Right renal cortex interstitium (tissue), 3 donors: ENCODE data around the gene BAZ1B. TPM values are rescaled to one million over a fixed set of nuclear protein-coding genes. Genes with fewer than 3 reads are reported as not detected.

Experiments
- DNase-seq, 3 donors: peaks; one replicate each; pipeline ENCODE4 v3.0.0-alpha.2; 2013; ENCODE audit warnings: low read depth in 3 of 3, low spot score in 2 of 3
- polyA plus RNA-seq, 3 donors: library from polyadenylated mRNA; unstranded; fragments of 120-200 nt; gene quantifications; one replicate each; pipeline ENCODE4 v1.2.1, GENCODE V29; 2013; ENCODE audit not compliant: insufficient read length in 3 of 3

BAZ1B gene
- polyA plus RNA-seq, 3 donors = 76.6 to 86.0 (median 80.5) TPM

- no peak for DNase-seq
Observed at GRCh38 chr7:73395538-73396503, 126.3 kb downstream of the BAZ1B start.

- DNase-seq = no peak
Observed at GRCh38 chr7:73394422-73394821, 127.7 kb downstream of the BAZ1B start.

GRCh38 chr7:73391396-73391795 lies 130.7 kb downstream of the BAZ1B start:
- no peak for DNase-seq

Other genes with a start within 250 kb of the BAZ1B start
- 10 to 100 TPM; 12.0 to 12.8 (median 12.2) TPM for gene NSUN5, start 213.5 kb downstream of the BAZ1B start, polyA plus RNA-seq
- under 1 TPM; 0.15 to 0.21 (median 0.21) TPM for gene TRIM50, start 194.2 kb downstream of the BAZ1B start, polyA plus RNA-seq
- gene FKBP6, start 194.1 kb downstream of the BAZ1B start, polyA plus RNA-seq = under 1 TPM; 0.22 to 0.26 (median 0.25) TPM
- gene FZD9, start 88.5 kb downstream of the BAZ1B start, polyA plus RNA-seq = under 1 TPM; 0.22 to 0.38 (median 0.37) TPM
- 10 to 100 TPM; 34.6 to 35.5 (median 34.6) TPM for gene BCL7B, start 35.4 kb upstream of the BAZ1B start, polyA plus RNA-seq
- 10 to 100 TPM; 37.9 to 40.8 (median 40.2) TPM for gene TBL2, start 56.3 kb upstream of the BAZ1B start, polyA plus RNA-seq
- 1 to 10 TPM; 1.5 to 3.4 (median 2.9) TPM for gene MLXIPL, start 102.2 kb upstream of the BAZ1B start, polyA plus RNA-seq
- 10 to 100 TPM in 1 of 3 donors, 1 to 10 TPM in 2; 9.9 to 11.4 (median 10.0) TPM for gene VPS37D, start 145.5 kb upstream of the BAZ1B start, polyA plus RNA-seq
- gene DNAJC30, start 161.2 kb upstream of the BAZ1B start, polyA plus RNA-seq = 10 to 100 TPM in 2 of 3 donors, 1 to 10 TPM in 1; 9.1 to 11.5 (median 10.2) TPM
- 10 to 100 TPM; 78.7 to 85.6 (median 79.1) TPM for gene BUD23, start 161.3 kb upstream of the BAZ1B start, polyA plus RNA-seq
- 1 to 10 TPM; 7.0 to 8.5 (median 7.5) TPM for gene STX1A, start 197.4 kb upstream of the BAZ1B start, polyA plus RNA-seq
- 10 to 100 TPM; 24.3 to 25.4 (median 25.2) TPM for gene ABHD11, start 216.5 kb upstream of the BAZ1B start, polyA plus RNA-seq
- 10 to 100 TPM; 27.7 to 32.9 (median 31.7) TPM for gene CLDN3, start 248.0 kb upstream of the BAZ1B start, polyA plus RNA-seq